LNCaP clone FGC (cell line): ENCODE measurements around the gene DDR1.
"Not testable (repeated sequence)": the region's sequence is repeated elsewhere in the genome, so short reads cannot be mapped to it uniquely, and the experiment has no call there.

Experiments used
- DNase-seq: peaks from one replicate; pipeline ENCODE4 v3.0.0-alpha.2; 2011; ENCODE audit warnings: low read depth
- H3K4me3 ChIP-seq: 2 replicates; pipeline ENCODE4 v1.5.1; 2011; ENCODE audit warnings: mild to moderate bottlenecking, low read depth, low read length, control low read depth
- CTCF ChIP-seq: IDR thresholded peaks from 2 replicates; pipeline ENCODE4 v1.5.1; 2012; ENCODE audit warnings: mild to moderate bottlenecking; ENCODE audit not compliant: control insufficient read depth, insufficient read depth; ENCODE audit errors: extremely low read depth

The DDR1 gene

GRCh38 chr6:30870546-30870945 lies 13.8 kb upstream of the DDR1 start:
- H3K4me3 ChIP-seq, result no peak overlapping the region
- no peak for TF ChIP-seq CTCF
- no peak for DNase-seq

DNA sequence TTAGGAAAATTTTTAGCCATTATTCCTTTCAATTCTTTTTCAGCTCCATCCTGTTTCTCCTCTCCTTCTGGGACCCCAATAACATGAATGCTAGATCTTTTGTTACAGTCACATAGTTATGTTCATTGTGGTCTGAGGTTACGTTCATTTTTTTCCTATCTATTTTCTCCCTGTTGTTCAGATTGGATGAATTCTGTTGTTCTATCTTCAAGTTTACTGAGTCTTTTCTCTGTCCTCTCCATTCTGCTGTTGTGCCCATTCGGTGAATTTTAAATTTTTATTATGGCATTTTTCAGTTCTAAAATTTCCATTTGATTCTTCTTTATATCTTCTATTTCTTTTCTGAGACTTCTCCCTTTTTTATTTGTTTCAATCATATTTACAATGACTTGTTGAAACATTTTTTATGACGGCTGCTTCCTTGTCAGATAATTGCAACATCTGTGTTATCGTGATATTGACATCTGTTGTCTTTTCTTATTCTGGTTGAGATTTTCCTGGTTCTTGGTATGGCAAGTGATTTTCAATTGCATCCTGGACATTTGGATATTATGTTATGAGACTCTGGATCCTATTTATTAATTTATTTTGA lies 12.6 kb upstream of the DDR1 start:
- TF ChIP-seq CTCF, result no peak
- no peak for DNase-seq
- no peak overlapping the region for H3K4me3 ChIP-seq

- H3K4me3 ChIP-seq, result no peak overlapping the region
- no peak for TF ChIP-seq CTCF
- no peak for DNase-seq
Measured at GRCh38 chr6:30873137-30873640, 11.1 kb upstream of the DDR1 start.

DNA sequence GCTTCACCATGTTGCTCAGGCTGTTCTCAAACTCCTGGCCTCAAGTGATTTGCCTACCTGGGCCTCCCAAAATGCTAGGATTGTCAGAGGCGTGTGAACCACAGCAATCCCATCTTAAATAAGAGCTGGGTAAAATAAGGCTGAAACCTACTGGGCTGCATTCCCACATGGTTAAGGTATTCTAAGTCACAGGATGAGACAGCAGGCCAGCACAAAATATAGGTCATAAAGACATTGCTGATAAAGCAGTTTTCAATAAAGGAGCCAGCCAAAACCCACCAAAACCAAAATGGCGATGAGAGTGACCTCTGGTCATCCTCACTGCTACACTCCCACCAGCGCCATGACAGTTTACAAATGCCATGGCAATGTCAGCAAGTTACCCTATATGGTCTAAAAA lies 10.5 kb upstream of the DDR1 start:
- not testable (repeated sequence) for DNase-seq

GRCh38 chr6:30875244-30876038 lies 8.9 kb upstream of the DDR1 start:
- TF ChIP-seq CTCF, result no peak
- no peak for DNase-seq
- H3K4me3 ChIP-seq, result no peak overlapping the region

More for the DNA sequence above, 10.5 kb upstream of the DDR1 start:
- H3K4me3 ChIP-seq, result not testable (repeated sequence)

GRCh38 chr6:30876039-30876730 lies 8.1 kb upstream of the DDR1 start:
- no peak overlapping the region for H3K4me3 ChIP-seq
- DNase-seq, result no peak
- no peak for TF ChIP-seq CTCF
